ENCODE data around the gene NUS1. TPM values are rescaled to one million over a fixed set of nuclear protein-coding genes. Genes with fewer than 3 reads are reported as not detected.
"Not testable (repeated sequence)": the region's sequence is repeated elsewhere in the genome, so short reads cannot be mapped to it uniquely, and the experiment has no call there.

NUS1 gene
- total RNA-seq, 1 donor from 2014 or later = 20.0 TPM

- DNase-seq = no peak
- peaks cover 2% of the 10 kb centered on the region for H3K27me3 Mint-ChIP-seq (ENCODE audit: unreplicated experiment)
- H3K4me1 Mint-ChIP-seq (ENCODE audit: low read depth, unreplicated experiment) = no peaks in the 10 kb centered on the region
- no peaks in the 10 kb centered on the region for H3K9me3 Mint-ChIP-seq (ENCODE audit: unreplicated experiment)
- TF ChIP-seq CTCF (IDR thresholded peaks at IDR 0.05; ENCODE audit: partially characterized antibody, unreplicated experiment) = no peak
- no peak overlapping the region for H3K27ac Mint-ChIP-seq (ENCODE audit: unreplicated experiment)
- no peaks in the 10 kb centered on the region for H3K36me3 Mint-ChIP-seq (ENCODE audit: unreplicated experiment)
- no peak overlapping the region for H3K4me3 Mint-ChIP-seq (ENCODE audit: unreplicated experiment)
Measured at GRCh38 chr6:117687021-117687648, 11.9 kb downstream of the NUS1 start.

GRCh38 chr6:117689584-117689983 lies 14.3 kb downstream of the NUS1 start:
- not testable (repeated sequence) for H3K9me3 Mint-ChIP-seq (ENCODE audit: unreplicated experiment); H3K27ac Mint-ChIP-seq (ENCODE audit: unreplicated experiment); H3K4me3 Mint-ChIP-seq (ENCODE audit: unreplicated experiment); DNase-seq; H3K27me3 Mint-ChIP-seq (ENCODE audit: unreplicated experiment); H3K36me3 Mint-ChIP-seq (ENCODE audit: unreplicated experiment); H3K4me1 Mint-ChIP-seq (ENCODE audit: low read depth, unreplicated experiment)

GRCh38 chr6:117706504-117706903 lies 31.2 kb downstream of the NUS1 start:
- H3K27ac Mint-ChIP-seq (ENCODE audit: unreplicated experiment) = no peak overlapping the region

GRCh38 chr6:117706936-117707509 lies 31.8 kb downstream of the NUS1 start:
- H3K36me3 Mint-ChIP-seq (ENCODE audit: unreplicated experiment); H3K27me3 Mint-ChIP-seq (ENCODE audit: unreplicated experiment); H3K9me3 Mint-ChIP-seq (ENCODE audit: unreplicated experiment); H3K4me1 Mint-ChIP-seq (ENCODE audit: low read depth, unreplicated experiment); H3K4me3 Mint-ChIP-seq (ENCODE audit: unreplicated experiment); H3K27ac Mint-ChIP-seq (ENCODE audit: unreplicated experiment); DNase-seq: not testable (repeated sequence)

More at GRCh38 chr6:117706504-117706903, 31.2 kb downstream of the NUS1 start:
- Mint-ChIP-seq H3K4me3 (ENCODE audit: unreplicated experiment) (no peak overlapping the region), H3K36me3 (ENCODE audit: unreplicated experiment) (no peaks in the 10 kb centered on the region), H3K9me3 (ENCODE audit: unreplicated experiment) (no peaks in the 10 kb centered on the region), H3K27me3 (ENCODE audit: unreplicated experiment) (no peaks in the 10 kb centered on the region), H3K4me1 (ENCODE audit: low read depth, unreplicated experiment) (no peaks in the 10 kb centered on the region)
- TF ChIP-seq CTCF (IDR thresholded peaks at IDR 0.05; ENCODE audit: partially characterized antibody, unreplicated experiment) = no peak
- no peak for DNase-seq

DNA sequence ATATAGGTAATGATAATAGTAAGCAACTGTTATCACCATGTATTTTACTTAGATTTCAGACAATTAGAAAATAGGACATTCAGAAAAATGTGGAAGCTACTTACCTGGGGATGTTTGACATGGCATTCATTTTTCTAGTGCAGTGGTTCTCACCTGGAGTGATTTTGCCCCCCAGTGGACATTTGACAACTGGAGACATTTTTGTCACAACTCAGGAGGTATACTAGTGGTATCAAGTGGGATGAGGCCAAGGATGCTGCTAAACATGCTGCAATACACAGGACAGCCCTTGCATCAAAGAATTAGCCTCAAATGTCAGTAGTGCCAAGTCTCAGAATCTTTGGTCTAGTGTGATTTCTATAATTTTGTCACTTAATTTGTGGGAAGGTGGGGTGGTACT lies 36.1 kb downstream of the NUS1 start:
- H3K27ac Mint-ChIP-seq (ENCODE audit: unreplicated experiment) = no peak overlapping the region
- no peak for DNase-seq
- H3K9me3 Mint-ChIP-seq (ENCODE audit: unreplicated experiment) = no peaks in the 10 kb centered on the region
- H3K4me3 Mint-ChIP-seq (ENCODE audit: unreplicated experiment) = no peak overlapping the region
- no peaks in the 10 kb centered on the region for H3K36me3 Mint-ChIP-seq (ENCODE audit: unreplicated experiment)
- H3K4me1 Mint-ChIP-seq (ENCODE audit: low read depth, unreplicated experiment) = no peaks in the 10 kb centered on the region
- no peaks in the 10 kb centered on the region for H3K27me3 Mint-ChIP-seq (ENCODE audit: unreplicated experiment)
- TF ChIP-seq CTCF (IDR thresholded peaks at IDR 0.05; ENCODE audit: partially characterized antibody, unreplicated experiment) = no peak

GRCh38 chr6:117718895-117719294 lies 43.6 kb downstream of the NUS1 start:
- Mint-ChIP-seq H3K4me1 (ENCODE audit: low read depth, unreplicated experiment) (no peaks in the 10 kb centered on the region), H3K27ac (ENCODE audit: unreplicated experiment) (no peak overlapping the region), H3K27me3 (ENCODE audit: unreplicated experiment) (peaks cover 2% of the 10 kb centered on the region), H3K4me3 (ENCODE audit: unreplicated experiment) (no peak overlapping the region), H3K36me3 (ENCODE audit: unreplicated experiment) (peaks cover 8% of the 10 kb centered on the region), H3K9me3 (ENCODE audit: unreplicated experiment) (peaks cover 8% of the 10 kb centered on the region)
- TF ChIP-seq CTCF (IDR thresholded peaks at IDR 0.05; ENCODE audit: partially characterized antibody, unreplicated experiment) = no peak
- DNase-seq = no peak

DNA sequence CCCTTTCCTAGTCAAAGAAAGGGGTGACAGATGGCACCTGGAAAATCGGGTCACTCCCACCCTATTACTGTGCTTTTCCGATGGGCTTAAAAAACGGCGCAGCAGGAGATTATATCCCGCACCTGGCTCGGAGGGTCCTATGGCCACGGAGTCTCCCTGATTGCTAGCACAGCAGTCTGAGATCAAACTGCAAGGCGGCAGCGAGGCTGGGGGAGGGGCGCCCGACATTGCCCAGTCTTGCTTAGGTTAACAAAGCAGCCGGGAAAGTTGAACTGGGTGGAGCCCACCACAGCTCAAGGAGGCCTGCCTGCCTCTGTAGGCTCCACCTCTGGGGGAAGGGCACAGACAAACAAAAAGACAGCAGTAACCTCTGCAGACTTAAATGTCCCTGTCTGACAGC lies 46.3 kb downstream of the NUS1 start:
- not testable (repeated sequence) for H3K4me3 Mint-ChIP-seq (ENCODE audit: unreplicated experiment); H3K27me3 Mint-ChIP-seq (ENCODE audit: unreplicated experiment); H3K36me3 Mint-ChIP-seq (ENCODE audit: unreplicated experiment); H3K4me1 Mint-ChIP-seq (ENCODE audit: low read depth, unreplicated experiment); DNase-seq; H3K27ac Mint-ChIP-seq (ENCODE audit: unreplicated experiment); H3K9me3 Mint-ChIP-seq (ENCODE audit: unreplicated experiment)
